Neural progenitor cell (in vitro differentiated cells): ENCODE data around the gene NUBP2. TPM values are rescaled to one million over a fixed set of nuclear protein-coding genes. Genes with fewer than 3 reads are reported as not detected.

ENCODE experiments used
- DNase-seq: peaks from one replicate; pipeline ENCODE4 v3.0.0-alpha.2; 2016; ENCODE audit warnings: low spot score
- H2AFZ ChIP-seq: fragments of 200-600 bp; sonication (generic); replicated peaks from 2 replicates; pipeline ENCODE4 v1.6.1; 2016; ENCODE audit warnings: antibody characterized with exemption
- H3F3A ChIP-seq: fragments of 200-600 bp; sonication (generic); 2 replicates; pipeline ENCODE4 v1.6.1; 2016; ENCODE audit warnings: antibody characterized with exemption, low read depth
- H3K27ac ChIP-seq: fragments of 200-600 bp; sonication (generic); 2 replicates; pipeline ENCODE4 v1.5.1; 2016; ENCODE audit warnings: mild to moderate bottlenecking
- H3K27me3 ChIP-seq: fragments of 200-600 bp; sonication (generic); 2 replicates; pipeline ENCODE4 v1.6.1; 2016; ENCODE audit warnings: mild to moderate bottlenecking, moderate library complexity
- H3K36me3 ChIP-seq: fragments of 200-600 bp; sonication (generic); 2 replicates; pipeline ENCODE4 v1.5.1; 2016
- H3K4me1 ChIP-seq: fragments of 200-600 bp; sonication (generic); 2 replicates; pipeline ENCODE4 v1.6.1; 2016; ENCODE audit warnings: mixed run types
- H3K4me2 ChIP-seq: fragments of 200-600 bp; sonication (generic); 2 replicates; pipeline ENCODE4 v1.6.1; 2016
- H3K4me3 ChIP-seq: fragments of 200-600 bp; sonication (generic); 2 replicates; pipeline ENCODE4 v1.5.1; 2016
- H3K79me2 ChIP-seq: fragments of 200-600 bp; sonication (generic); 2 replicates; pipeline ENCODE4 v1.6.1; 2016; ENCODE audit warnings: low read depth
- H3K9ac ChIP-seq: fragments of 200-600 bp; sonication (generic); 2 replicates; pipeline ENCODE4 v1.6.1; 2016
- H3K9me3 ChIP-seq: fragments of 200-600 bp; sonication (generic); 2 replicates; pipeline ENCODE4 v1.5.1; 2016; ENCODE audit warnings: low read depth
- H4K20me1 ChIP-seq: fragments of 200-600 bp; sonication (generic); 2 replicates; pipeline ENCODE4 v1.6.1; 2016; ENCODE audit warnings: low read depth
- H3K27ac Mint-ChIP-seq: 3 replicates; pipeline ENCODE4 v1.8.0; 2021; ENCODE audit warnings: mixed read lengths
- H3K27me3 Mint-ChIP-seq: 2 replicates; pipeline ENCODE4 v1.8.0; 2022; ENCODE audit warnings: low read depth, mild to moderate bottlenecking, inconsistent platforms, moderate library complexity, mixed read lengths; ENCODE audit not compliant: insufficient read depth
- H3K36me3 Mint-ChIP-seq: 3 replicates; pipeline ENCODE4 v1.8.0; 2021; ENCODE audit warnings: mixed read lengths
- H3K4me1 Mint-ChIP-seq: 3 replicates; pipeline ENCODE4 v1.8.0; 2021; ENCODE audit warnings: mixed read lengths
- H3K4me3 Mint-ChIP-seq: 3 replicates; pipeline ENCODE4 v1.8.0; 2021; ENCODE audit warnings: mild to moderate bottlenecking, moderate library complexity, mixed read lengths
- H3K9me3 Mint-ChIP-seq: 3 replicates; pipeline ENCODE4 v1.8.0; 2020; ENCODE audit warnings: mixed read lengths
- CTCF ChIP-seq: fragments of 200-600 bp; sonication (generic); IDR thresholded peaks from 2 replicates; pipeline ENCODE4 v1.5.1; 2017; ENCODE audit warnings: antibody characterized with exemption, mild to moderate bottlenecking
- EZH2 ChIP-seq: fragments of 200-600 bp; sonication (generic); IDR thresholded peaks from 2 replicates; pipeline ENCODE4 v1.6.1; 2017; ENCODE audit warnings: antibody characterized with exemption, mild to moderate bottlenecking, moderate library complexity
- EZH2phosphoT487 ChIP-seq: fragments of 200-600 bp; sonication (generic); IDR thresholded peaks from 2 replicates; pipeline ENCODE4 v1.6.1; 2017; ENCODE audit warnings: antibody characterized with exemption
- total RNA-seq: library from RNA; depleted of rRNA; stranded (reverse); fragments of >200 nt; gene quantifications from 2 replicates; pipeline ENCODE4 v1.2.3, GENCODE V29; 2015; ENCODE audit warnings: low replicate concordance

Gene NUBP2
- total RNA-seq, 1 donor from 2014 or later, result 22.8 TPM

GRCh38 chr16:1769402-1770300 lies 13.1 kb upstream of the NUBP2 start:
- H3K27ac Mint-ChIP-seq, result peak overlapping the region; percentile 50
- TF ChIP-seq EZH2phosphoT487, result no peak
- TF ChIP-seq EZH2, result no peak
- no peak for TF ChIP-seq CTCF
- H3K36me3 ChIP-seq, result no peaks in the 10 kb centered on the region
- H3K36me3 Mint-ChIP-seq, result peaks cover 3% of the 10 kb centered on the region
- no peak overlapping the region for H2AFZ ChIP-seq
- no peak overlapping the region for H3K4me2 ChIP-seq
- H3K4me1 Mint-ChIP-seq, result peaks cover 10% of the 10 kb centered on the region
- peaks cover 7% of the 10 kb centered on the region for H3F3A ChIP-seq
- no peak overlapping the region for H3K4me3 ChIP-seq
- H3K9ac ChIP-seq, result no peak overlapping the region
- no peaks in the 10 kb centered on the region for H3K9me3 Mint-ChIP-seq
- DNase-seq, result no peak
- no peaks in the 10 kb centered on the region for H3K9me3 ChIP-seq
- peaks cover 38% of the 10 kb centered on the region for H4K20me1 ChIP-seq
- H3K4me3 Mint-ChIP-seq, result peak overlapping the region; percentile 79
- no peak overlapping the region for H3K27ac ChIP-seq
- H3K4me1 ChIP-seq, result peaks cover 5% of the 10 kb centered on the region
- peaks cover 7% of the 10 kb centered on the region for H3K27me3 Mint-ChIP-seq
- H3K27me3 ChIP-seq, result no peaks in the 10 kb centered on the region
- H3K79me2 ChIP-seq, result peaks cover 21% of the 10 kb centered on the region

GRCh38 chr16:1770328-1771187 lies 12.2 kb upstream of the NUBP2 start:
- Histone ChIP-seq H3K36me3 (no peaks in the 10 kb centered on the region), H3K79me2 (peaks cover 25% of the 10 kb centered on the region), H3K9me3 (no peaks in the 10 kb centered on the region), H2AFZ (no peak overlapping the region), H3K4me2 (peak overlapping the region; percentile 95), H3K9ac (no peak overlapping the region), H3F3A (peaks cover 7% of the 10 kb centered on the region), H3K27ac (no peak overlapping the region), H4K20me1 (peaks cover 38% of the 10 kb centered on the region), H3K4me1 (peaks cover 5% of the 10 kb centered on the region), H3K27me3 (no peaks in the 10 kb centered on the region), H3K4me3 (peak overlapping the region; percentile 83)
- H3K4me3 Mint-ChIP-seq, result peak overlapping the region; percentile 79
- H3K36me3 Mint-ChIP-seq, result peaks cover 3% of the 10 kb centered on the region
- TF ChIP-seq CTCF (no peak), EZH2 (no peak), EZH2phosphoT487 (no peak)
- H3K27ac Mint-ChIP-seq, result no peak overlapping the region
- peaks cover 10% of the 10 kb centered on the region for H3K4me1 Mint-ChIP-seq
- no peaks in the 10 kb centered on the region for H3K9me3 Mint-ChIP-seq
- peaks cover 7% of the 10 kb centered on the region for H3K27me3 Mint-ChIP-seq
- DNase-seq, result peak; percentile 55

GRCh38 chr16:1771188-1771863 lies 11.4 kb upstream of the NUBP2 start, which contains the start of gene NME3:
Gene NME3 (minus strand): TSS chr16:1771543. CDS start chr16:1771534, 9 bp downstream.
- no peak within 1 kb of the TSS for H3K27ac ChIP-seq
- Mint-ChIP-seq H3K27ac (no peak within 1 kb of the TSS), H3K4me3 (peak within 1 kb of the TSS; percentile 97), H3K4me1 (peaks cover 10% of the 10 kb centered on the region), H3K9me3 (no peaks in the 10 kb centered on the region), H3K27me3 (peaks cover 7% of the 10 kb centered on the region), H3K36me3 (peaks cover 3% of the 10 kb centered on the region)
- no peaks in the 10 kb centered on the region for H3K36me3 ChIP-seq
- no peak within 1 kb of the TSS for H3K9ac ChIP-seq
- no peaks in the 10 kb centered on the region for H3K9me3 ChIP-seq
- H3K4me2 ChIP-seq, result peak within 1 kb of the TSS; percentile 95
- no peak for TF ChIP-seq CTCF
- TF ChIP-seq EZH2, result no peak
- TF ChIP-seq EZH2phosphoT487, result no peak
- H3K4me1 ChIP-seq, result peaks cover 5% of the 10 kb centered on the region
- H3K4me3 ChIP-seq, result peak within 1 kb of the TSS; percentile 83
- H3F3A ChIP-seq, result peaks cover 7% of the 10 kb centered on the region
- H3K27me3 ChIP-seq, result no peaks in the 10 kb centered on the region
- no peak within 1 kb of the TSS for H2AFZ ChIP-seq
- peaks cover 38% of the 10 kb centered on the region for H4K20me1 ChIP-seq
- H3K79me2 ChIP-seq, result peaks cover 25% of the 10 kb centered on the region
- DNase-seq, result peak; percentile 80
